DMS153 treated with DMSO at 0.1 percent for 48 hours (cell line): ENCODE measurements around the gene POMP.
"Not testable (repeated sequence)": the region's sequence is repeated elsewhere in the genome, so short reads cannot be mapped to it uniquely, and the experiment has no call there.

Experiments
- DNase-seq: peaks from one replicate; lab custom pipeline; 2025; ENCODE audit not compliant: unreplicated experiment; lab: John Stamatoyannopoulos, UW

Gene POMP

GRCh38 chr13:28693605-28694491 is 34.9 kb downstream of the POMP start:
- DNase-seq = not testable (repeated sequence)

GRCh38 chr13:28697441-28697840 is 38.5 kb downstream of the POMP start:
- DNase-seq = no peak

- DNase-seq = no peak
Measured at GRCh38 chr13:28699246-28699645, 40.3 kb downstream of the POMP start.

- no peak for DNase-seq
Measured at GRCh38 chr13:28704282-28704681, 45.4 kb downstream of the POMP start.

- no peak for DNase-seq
Measured at GRCh38 chr13:28704919-28705318, 46.0 kb downstream of the POMP start.

GRCh38 chr13:28705461-28706083 is 46.6 kb downstream of the POMP start:
- no peak for DNase-seq

GRCh38 chr13:28707629-28708427 is 48.9 kb downstream of the POMP start:
- DNase-seq = no peak

- no peak for DNase-seq
Measured at GRCh38 chr13:28710161-28710560, 51.2 kb downstream of the POMP start.

- DNase-seq = no peak
Measured at GRCh38 chr13:28714651-28715050, 55.7 kb downstream of the POMP start.

GRCh38 chr13:28716511-28716910 is 57.6 kb downstream of the POMP start:
- DNase-seq = no peak

- DNase-seq = no peak
Measured at GRCh38 chr13:28717170-28717569, 58.2 kb downstream of the POMP start.

- DNase-seq = no peak
Measured at GRCh38 chr13:28718196-28718542, 59.2 kb downstream of the POMP start.

- peak; percentile 85 for DNase-seq
Measured at GRCh38 chr13:28718543-28719226, 59.8 kb downstream of the POMP start, which contains the start of gene SLC46A3. Gene SLC46A3 (minus strand): TSS chr13:28718970. CDS start chr13:28717998, 972 bp downstream.

GRCh38 chr13:28719227-28720055 is 60.5 kb downstream of the POMP start:
- no peak for DNase-seq

- no peak for DNase-seq
Measured at GRCh38 chr13:28723806-28724205, 64.9 kb downstream of the POMP start.

GRCh38 chr13:28725046-28725610 is 66.2 kb downstream of the POMP start:
- DNase-seq = no peak
